Activated naive CD4-positive, alpha-beta T cell treated with anti-CD3 and anti-CD28 coated beads, Interleukin-2, amount 50 U/mL, for 24 hours (primary cell): ENCODE data around the gene MKLN1.
"Not testable (repeated sequence)": the region's sequence is repeated elsewhere in the genome, so short reads cannot be mapped to it uniquely, and the experiment has no call there.

ENCODE experiments used
- H3K27ac Mint-ChIP-seq: one replicate; pipeline ENCODE4 v1.8.0; 2021; ENCODE audit warnings: mild to moderate bottlenecking, mixed read lengths
- H3K27me3 Mint-ChIP-seq: one replicate; pipeline ENCODE4 v1.8.0; 2021; ENCODE audit warnings: mixed read lengths
- H3K36me3 Mint-ChIP-seq: one replicate; pipeline ENCODE4 v1.8.0; 2021; ENCODE audit warnings: mixed read lengths
- H3K4me1 Mint-ChIP-seq: one replicate; pipeline ENCODE4 v1.8.0; 2021; ENCODE audit warnings: mixed read lengths
- H3K4me3 Mint-ChIP-seq: one replicate; pipeline ENCODE4 v1.8.0; 2021; ENCODE audit warnings: mild to moderate bottlenecking, mixed read lengths
- H3K9me3 Mint-ChIP-seq: one replicate; pipeline ENCODE4 v1.8.0; 2021; ENCODE audit warnings: mixed read lengths

MKLN1 gene

GRCh38 chr7:131513245-131514061 is 185.8 kb downstream of the MKLN1 start:
- H3K4me3 Mint-ChIP-seq: no peak overlapping the region
- no peak overlapping the region for H3K27ac Mint-ChIP-seq
- no peaks in the 10 kb centered on the region for H3K9me3 Mint-ChIP-seq
- H3K27me3 Mint-ChIP-seq: peaks cover 5% of the 10 kb centered on the region
- H3K4me1 Mint-ChIP-seq: peaks cover 16% of the 10 kb centered on the region
- H3K36me3 Mint-ChIP-seq: no peaks in the 10 kb centered on the region

- H3K27me3 Mint-ChIP-seq, H3K4me3 Mint-ChIP-seq, H3K36me3 Mint-ChIP-seq, H3K27ac Mint-ChIP-seq, H3K9me3 Mint-ChIP-seq: not testable (repeated sequence)
- peaks cover 15% of the 10 kb centered on the region for H3K4me1 Mint-ChIP-seq
Observed at GRCh38 chr7:131515471-131515870, 187.8 kb downstream of the MKLN1 start.

- Mint-ChIP-seq H3K4me1 (peaks cover 19% of the 10 kb centered on the region), H3K9me3 (no peaks in the 10 kb centered on the region), H3K36me3 (peaks cover 3% of the 10 kb centered on the region), H3K27ac (no peak overlapping the region), H3K4me3 (no peak overlapping the region), H3K27me3 (peaks cover 2% of the 10 kb centered on the region)
Observed at GRCh38 chr7:131517218-131517923, 189.7 kb downstream of the MKLN1 start.

DNA sequence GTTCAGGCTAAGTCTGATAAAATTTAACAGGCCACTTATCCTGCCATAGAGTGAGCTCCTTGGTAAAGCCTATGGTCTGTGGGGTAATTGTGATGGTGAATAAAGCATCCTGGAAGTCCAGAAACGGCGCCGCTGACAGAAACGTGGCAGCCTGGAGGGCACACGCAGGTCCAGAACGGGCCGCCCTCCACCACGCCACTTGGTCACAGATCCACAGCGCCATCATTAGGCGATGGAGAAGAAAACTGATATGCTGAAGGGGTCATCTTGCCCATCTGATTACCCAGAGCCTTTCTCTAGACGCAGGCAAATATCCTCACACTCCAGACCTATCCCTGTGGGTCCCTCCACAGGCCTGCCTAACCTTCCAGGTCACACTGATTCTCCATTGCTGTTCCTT is 190.9 kb downstream of the MKLN1 start:
- Mint-ChIP-seq H3K27me3 (no peaks in the 10 kb centered on the region), H3K4me1 (peaks cover 19% of the 10 kb centered on the region), H3K27ac (no peak overlapping the region), H3K4me3 (no peak overlapping the region), H3K36me3 (peaks cover 3% of the 10 kb centered on the region), H3K9me3 (no peaks in the 10 kb centered on the region)

GRCh38 chr7:131521651-131522163 is 194.0 kb downstream of the MKLN1 start:
- H3K27ac Mint-ChIP-seq: no peak overlapping the region
- H3K4me3 Mint-ChIP-seq: no peak overlapping the region
- H3K27me3 Mint-ChIP-seq: no peaks in the 10 kb centered on the region
- no peaks in the 10 kb centered on the region for H3K9me3 Mint-ChIP-seq
- H3K4me1 Mint-ChIP-seq: peaks cover 17% of the 10 kb centered on the region
- peaks cover 3% of the 10 kb centered on the region for H3K36me3 Mint-ChIP-seq

GRCh38 chr7:131522325-131522930 is 194.8 kb downstream of the MKLN1 start:
- Mint-ChIP-seq H3K36me3 (peaks cover 3% of the 10 kb centered on the region), H3K27me3 (no peaks in the 10 kb centered on the region), H3K9me3 (no peaks in the 10 kb centered on the region), H3K4me1 (peaks cover 17% of the 10 kb centered on the region), H3K4me3 (peak overlapping the region; percentile 15), H3K27ac (no peak overlapping the region)

DNA sequence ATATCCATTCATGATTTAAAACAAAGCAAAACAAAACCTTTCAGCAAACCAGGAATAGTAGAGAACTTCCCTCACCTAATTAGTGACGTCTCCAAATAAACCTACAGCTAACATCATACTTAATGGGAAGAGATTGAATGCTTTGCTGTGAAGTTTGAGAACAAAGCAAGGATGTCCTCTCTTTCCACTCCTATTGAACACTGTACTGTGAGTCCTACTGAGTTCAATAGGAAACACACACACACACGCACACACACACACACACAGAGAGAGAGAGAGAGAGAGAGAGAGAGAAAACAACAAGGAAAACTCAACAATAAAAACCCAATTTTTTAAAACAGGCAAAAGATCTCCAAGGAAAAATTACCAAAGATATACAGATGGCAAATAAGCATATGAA is 196.4 kb downstream of the MKLN1 start:
- Mint-ChIP-seq H3K4me3 (no peak overlapping the region), H3K36me3 (peaks cover 3% of the 10 kb centered on the region), H3K27me3 (no peaks in the 10 kb centered on the region), H3K9me3 (no peaks in the 10 kb centered on the region), H3K4me1 (peaks cover 17% of the 10 kb centered on the region), H3K27ac (no peak overlapping the region)

DNA sequence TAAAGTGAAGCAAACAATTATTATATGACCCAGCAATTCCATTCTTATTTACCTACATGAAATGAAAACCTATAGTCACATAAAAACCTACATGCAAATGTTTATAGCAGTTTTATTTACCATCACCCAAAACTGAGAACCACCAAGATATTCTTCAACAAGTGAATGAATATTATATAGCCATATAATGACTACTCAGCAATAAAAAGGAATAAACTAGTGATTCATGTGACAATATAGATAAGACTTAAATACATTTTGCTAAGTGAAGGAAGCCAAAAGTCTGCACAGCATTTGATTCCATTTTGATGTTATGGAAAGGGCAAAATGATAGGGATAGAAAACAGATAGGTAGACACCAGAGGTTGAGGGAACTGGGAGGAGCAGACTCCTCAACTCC is 197.0 kb downstream of the MKLN1 start:
- Mint-ChIP-seq H3K36me3 (no peaks in the 10 kb centered on the region), H3K9me3 (no peaks in the 10 kb centered on the region), H3K27me3 (no peaks in the 10 kb centered on the region), H3K4me3 (no peak overlapping the region), H3K4me1 (peaks cover 17% of the 10 kb centered on the region), H3K27ac (no peak overlapping the region)

GRCh38 chr7:131525820-131526219 is 198.1 kb downstream of the MKLN1 start:
- H3K36me3 Mint-ChIP-seq: no peaks in the 10 kb centered on the region
- H3K4me1 Mint-ChIP-seq: peaks cover 17% of the 10 kb centered on the region
- no peaks in the 10 kb centered on the region for H3K9me3 Mint-ChIP-seq
- no peak overlapping the region for H3K4me3 Mint-ChIP-seq
- no peak overlapping the region for H3K27ac Mint-ChIP-seq
- H3K27me3 Mint-ChIP-seq: no peaks in the 10 kb centered on the region

GRCh38 chr7:131527456-131527855 is 199.8 kb downstream of the MKLN1 start:
- Mint-ChIP-seq H3K4me3 (no peak overlapping the region), H3K9me3 (no peaks in the 10 kb centered on the region), H3K27ac (no peak overlapping the region), H3K4me1 (peaks cover 8% of the 10 kb centered on the region), H3K36me3 (no peaks in the 10 kb centered on the region), H3K27me3 (no peaks in the 10 kb centered on the region)

GRCh38 chr7:131529179-131529578 is 201.5 kb downstream of the MKLN1 start:
- Mint-ChIP-seq H3K4me3 (no peak overlapping the region), H3K27me3 (no peaks in the 10 kb centered on the region), H3K36me3 (no peaks in the 10 kb centered on the region), H3K27ac (no peak overlapping the region), H3K4me1 (no peaks in the 10 kb centered on the region), H3K9me3 (no peaks in the 10 kb centered on the region)

GRCh38 chr7:131529617-131530016 is 201.9 kb downstream of the MKLN1 start:
- no peaks in the 10 kb centered on the region for H3K27me3 Mint-ChIP-seq
- H3K36me3 Mint-ChIP-seq: no peaks in the 10 kb centered on the region
- no peaks in the 10 kb centered on the region for H3K9me3 Mint-ChIP-seq
- no peak overlapping the region for H3K4me3 Mint-ChIP-seq
- no peak overlapping the region for H3K27ac Mint-ChIP-seq
- no peaks in the 10 kb centered on the region for H3K4me1 Mint-ChIP-seq

- Mint-ChIP-seq H3K4me1 (no peaks in the 10 kb centered on the region), H3K27me3 (no peaks in the 10 kb centered on the region), H3K36me3 (no peaks in the 10 kb centered on the region), H3K4me3 (no peak overlapping the region), H3K27ac (no peak overlapping the region), H3K9me3 (no peaks in the 10 kb centered on the region)
Observed at GRCh38 chr7:131530137-131530536, 202.5 kb downstream of the MKLN1 start.

DNA sequence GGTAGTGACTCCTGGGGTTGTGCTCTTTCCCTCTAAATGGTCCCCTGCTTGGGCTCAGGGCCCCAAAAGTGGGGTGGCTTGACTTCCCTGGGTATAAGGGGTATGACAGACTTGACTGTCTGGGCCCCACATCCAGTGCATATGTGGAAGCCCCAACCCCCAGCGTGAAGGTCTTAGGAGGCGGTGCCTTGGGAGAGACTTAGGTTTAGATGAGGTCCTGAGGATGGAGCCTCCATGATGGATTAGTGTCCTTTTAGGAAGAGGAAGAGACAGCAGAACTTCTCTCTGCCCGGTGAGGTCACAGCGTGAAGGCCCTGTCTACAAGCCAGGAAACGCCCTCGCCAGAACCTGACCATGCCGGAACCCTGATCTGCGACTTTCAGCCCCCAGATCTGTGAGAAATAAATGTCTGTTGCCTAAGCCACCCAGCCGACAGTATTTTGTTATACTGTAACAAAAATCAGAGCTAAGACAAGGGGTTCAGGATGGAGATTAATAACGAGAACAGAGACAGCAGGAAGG is 205.0 kb downstream of the MKLN1 start:
- Mint-ChIP-seq H3K27me3 (no peaks in the 10 kb centered on the region), H3K36me3 (no peaks in the 10 kb centered on the region), H3K9me3 (no peaks in the 10 kb centered on the region), H3K27ac (no peak overlapping the region), H3K4me1 (no peaks in the 10 kb centered on the region), H3K4me3 (no peak overlapping the region)

DNA sequence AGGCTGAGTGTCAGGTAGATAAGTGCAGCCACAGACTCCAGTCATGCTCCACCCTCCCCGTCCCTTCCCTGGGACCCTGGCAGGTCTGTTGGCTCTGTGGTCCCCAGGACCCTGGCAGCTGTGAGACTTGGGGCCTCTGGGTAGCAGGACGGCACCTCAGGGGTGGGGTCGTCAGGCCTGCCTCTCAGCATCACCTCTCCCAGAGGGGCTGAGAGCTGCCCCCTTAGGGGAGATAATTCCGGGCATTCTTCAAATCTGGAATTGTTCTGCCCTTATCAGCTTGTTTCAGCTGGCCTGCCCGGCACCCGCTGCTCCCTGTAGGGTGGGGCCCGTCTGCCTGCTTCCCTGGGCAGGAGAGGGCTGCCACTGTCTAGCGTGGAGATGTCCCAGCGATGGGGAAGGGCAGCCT is 205.5 kb downstream of the MKLN1 start:
- H3K27ac Mint-ChIP-seq: no peak overlapping the region
- no peaks in the 10 kb centered on the region for H3K4me1 Mint-ChIP-seq
- no peaks in the 10 kb centered on the region for H3K9me3 Mint-ChIP-seq
- H3K36me3 Mint-ChIP-seq: no peaks in the 10 kb centered on the region
- no peaks in the 10 kb centered on the region for H3K27me3 Mint-ChIP-seq
- H3K4me3 Mint-ChIP-seq: no peak overlapping the region
